Psoas muscle (tissue), 8 donors: Measurements from ENCODE around the gene COL13A1. TPM values are rescaled to one million over a fixed set of nuclear protein-coding genes. Genes with fewer than 3 reads are reported as not detected.

Source experiments
- ATAC-seq, 4 donors: fragments of 200-7000 bp; cut with Tn5 transposase; one replicate each; pipeline ENCODE4 v1.9.1; 2020; ENCODE audit warnings: moderate library complexity in 3 of 4, mild to moderate bottlenecking in 2 of 4
- DNase-seq, 2 donors: peaks; one replicate each; pipeline ENCODE4 v3.0.0-alpha.2; 2020
- H3K27ac ChIP-seq: fragments of 200-600 bp; one replicate; pipeline ENCODE4 v1.8.0; 2022
- H3K27me3 ChIP-seq, 3 donors: fragments of 200-600 bp in 1 of 3; one replicate each; pipeline versions ENCODE4 v1.6.1 to v1.8.0; 2013 to 2022; ENCODE audit warnings: low read length in 2 of 3, mild to moderate bottlenecking in 2 of 3, moderate library complexity in 1 of 3; ENCODE audit not compliant: insufficient read depth in 3 of 3
- H3K36me3 ChIP-seq, 2 donors: fragments of 200-600 bp in 1 of 2; one replicate each; pipeline versions ENCODE4 v1.6.1 to v1.8.0; 2013 to 2022; ENCODE audit warnings: low read depth in 1 of 2, mild to moderate bottlenecking in 1 of 2, moderate library complexity in 1 of 2; ENCODE audit not compliant: insufficient read depth in 1 of 2
- H3K4me1 ChIP-seq: fragments of 200-600 bp; one replicate; pipeline ENCODE4 v1.8.0; 2022
- H3K4me3 ChIP-seq: fragments of 200-600 bp; one replicate; pipeline ENCODE4 v1.8.0; 2022; ENCODE audit warnings: mild to moderate bottlenecking
- H3K9me3 ChIP-seq: fragments of 200-600 bp; one replicate; pipeline ENCODE4 v1.8.0; 2022
- CTCF ChIP-seq: fragments of 200-600 bp; IDR thresholded peaks from one replicate; pipeline ENCODE4 v1.8.0; 2022; ENCODE audit warnings: antibody characterized with exemption
- WGBS, 3 donors: extraction: QIAGEN DNeasy Blood & Tissue Kit; methylation state at CpG; one replicate each; pipeline versions ENCODE4 v1.1.6 to v1.1.7; 2013; 5-methylcytosine and 5-hydroxymethylcytosine counted together
- intact Hi-C, 2 donors: fragments of 100-400 bp; cut with DNase I; formaldehyde crosslinking; loops; one replicate each; pipeline versions ENCODE4 v1.11.0 to v1.14.2; 2022
- polyA plus RNA-seq, 3 donors: library from polyadenylated mRNA; stranded (reverse); fragments of 200-250 nt; gene quantifications; one replicate each; pipeline ENCODE4 v1.2.3, GENCODE V29; 2013
- total RNA-seq, 4 donors: library from RNA; stranded (reverse); fragmentation: NEBNext Ultra II Directional in 2 of 4; extraction: Animal tissue kit (Norgen Biotek cat#: 25700) in 2 of 4; gene quantifications; one replicate each; pipeline versions ENCODE4 v1.2.1 to v1.2.4, GENCODE V29; 2021 to 2023
- donor health status: healthy with polysubstance abuse.
- donor health status: DM: no; HTN: no; CAD: no; lungs with moderate emphysema.
- donor health status: Bipolar disorder and iron deficiency.
- donor health status: healthy.
- donor health status: DM: yes; HTN: yes; CAD: no.
- donor health status: DM: no; HTN: no; CAD: no.
- donor health status: DM: no; HTN: no; CAD: no.
- donor health status: DM: yes; HTN: yes; CAD: no.

Gene COL13A1
- total and polyA plus RNA-seq, 7 donors, result 0.35 to 10.7 (median 2.6) TPM

- H3K36me3 ChIP-seq, result no peaks in the 10 kb centered on the region
- no peak overlapping the region for H3K27ac ChIP-seq
- H3K27me3 ChIP-seq, result no peaks in the 10 kb centered on the region
- ATAC-seq (no peak), DNase-seq (no peak)
- intact Hi-C loops, result no loop called here
- H3K9me3 ChIP-seq, result no peaks in the 10 kb centered on the region
- no peak overlapping the region for H3K4me3 ChIP-seq
- 70 to 76% (median 74%) methylated on average over 14 of the region's 14 CpGs for WGBS, 3 donors
- no peaks in the 10 kb centered on the region for H3K4me1 ChIP-seq
- no peak for TF ChIP-seq CTCF
Observed at GRCh38 chr10:69965919-69966662, 164.4 kb downstream of the COL13A1 start.

GRCh38 chr10:69968830-69969229 lies 167.1 kb downstream of the COL13A1 start:
- Histone ChIP-seq H3K4me1 (no peaks in the 10 kb centered on the region), H3K9me3 (no peaks in the 10 kb centered on the region), H3K27ac (no peak overlapping the region), H3K36me3 (no peaks in the 10 kb centered on the region), H3K4me3 (no peak overlapping the region), H3K27me3 (no peaks in the 10 kb centered on the region)
- ATAC-seq (no peak), DNase-seq (no peak)
- WGBS, 3 donors, result 71 to 76% (median 75%) methylated on average over 3 of the region's 3 CpGs
- intact Hi-C loops, result no loop called here
- TF ChIP-seq CTCF, result no peak

- H3K4me1 ChIP-seq, result no peaks in the 10 kb centered on the region
- H3K27me3 ChIP-seq, result no peaks in the 10 kb centered on the region
- WGBS, 3 donors, result 82 to 87% (median 82%) methylated on average over 3 of the region's 3 CpGs
- H3K27ac ChIP-seq, result no peak overlapping the region
- H3K36me3 ChIP-seq, result no peaks in the 10 kb centered on the region
- no peak overlapping the region for H3K4me3 ChIP-seq
- ATAC-seq, result no peak
- intact Hi-C loops, result no loop called here
- no peaks in the 10 kb centered on the region for H3K9me3 ChIP-seq
- DNase-seq, result no peak
- TF ChIP-seq CTCF, result no peak
Observed at GRCh38 chr10:69969977-69970376, 168.3 kb downstream of the COL13A1 start.

- Histone ChIP-seq H3K27me3 (no peaks in the 10 kb centered on the region), H3K36me3 (no peaks in the 10 kb centered on the region), H3K9me3 (no peaks in the 10 kb centered on the region), H3K4me3 (no peak overlapping the region), H3K27ac (no peak overlapping the region), H3K4me1 (no peaks in the 10 kb centered on the region)
- ATAC-seq (no peak), DNase-seq (no peak)
- 62 to 72% (median 63%) methylated on average over 3 of the region's 3 CpGs for WGBS, 3 donors
- no peak for TF ChIP-seq CTCF
- intact Hi-C loops, result no loop called here
Observed at GRCh38 chr10:69972981-69973397, 171.3 kb downstream of the COL13A1 start.

- Histone ChIP-seq H3K36me3 (no peaks in the 10 kb centered on the region), H3K4me3 (no peak overlapping the region), H3K4me1 (no peaks in the 10 kb centered on the region), H3K27ac (no peak overlapping the region), H3K27me3 (no peaks in the 10 kb centered on the region), H3K9me3 (no peaks in the 10 kb centered on the region)
- DNase-seq (no peak), ATAC-seq (no peak)
- intact Hi-C loops, result no loop called here
- TF ChIP-seq CTCF, result no peak
Observed at GRCh38 chr10:69973678-69974077, 172.0 kb downstream of the COL13A1 start.
